HepG2 (cell line): ENCODE measurements around the gene LYZL2. TPM values are rescaled to one million over a fixed set of nuclear protein-coding genes. Genes with fewer than 3 reads are reported as not detected.

Source experiments
- CENPT ChIP-seq: sonication (generic); formaldehyde crosslinking; IDR thresholded peaks from 2 replicates; pipeline ENCODE4 v1.8.0; 2022; ENCODE audit warnings: low read depth, mild to moderate bottlenecking, moderate library complexity, missing genetic modification reagents
- DR1 ChIP-seq: sonication (generic); formaldehyde crosslinking; IDR thresholded peaks from 2 replicates; pipeline ENCODE4 v1.8.0; 2021; ENCODE audit warnings: mild to moderate bottlenecking, missing genetic modification reagents, inconsistent platforms
- GPN1 ChIP-seq: sonication (generic); formaldehyde crosslinking; IDR thresholded peaks from 2 replicates; pipeline ENCODE4 v1.5.1; 2020; ENCODE audit warnings: missing genetic modification reagents, borderline replicate concordance
- HOXA5 ChIP-seq: sonication (generic); formaldehyde crosslinking; IDR thresholded peaks from 2 replicates; pipeline ENCODE4 v1.4.0; 2020; ENCODE audit warnings: missing genetic modification reagents
- MED8 ChIP-seq: sonication (generic); formaldehyde crosslinking; IDR thresholded peaks from 2 replicates; pipeline ENCODE4 v1.8.1; 2023; ENCODE audit warnings: mild to moderate bottlenecking, missing genetic modification reagents; ENCODE audit not compliant: insufficient replicate concordance
- MTA1 ChIP-seq: sonication (generic); formaldehyde crosslinking; IDR thresholded peaks from 2 replicates; pipeline ENCODE4 v1.4.0; 2020; ENCODE audit warnings: missing genetic modification reagents, mild to moderate bottlenecking, borderline replicate concordance
- PRPF4 ChIP-seq: fragments of 200-400 bp; formaldehyde crosslinking; IDR thresholded peaks from 2 replicates; pipeline ENCODE4 v1.6.1; 2016; ENCODE audit warnings: low read length, low read depth; ENCODE audit not compliant: poor library complexity, severe bottlenecking
- RFXANK ChIP-seq: IDR thresholded peaks from 2 replicates; pipeline ENCODE4 v1.6.1; 2016
- RFXAP ChIP-seq: sonication (generic); formaldehyde crosslinking; IDR thresholded peaks from 2 replicates; pipeline ENCODE4 v1.4.0; 2020; ENCODE audit warnings: missing genetic modification reagents, borderline replicate concordance
- SNAI1 ChIP-seq: sonication (generic); formaldehyde crosslinking; IDR thresholded peaks from 2 replicates; pipeline ENCODE4 v1.5.0; 2020; ENCODE audit warnings: mild to moderate bottlenecking, missing genetic modification reagents, borderline replicate concordance
- SP140L ChIP-seq: sonication (generic); formaldehyde crosslinking; IDR thresholded peaks from 2 replicates; pipeline ENCODE4 v1.4.0; 2020; ENCODE audit warnings: missing genetic modification reagents, borderline replicate concordance
- TCF7 ChIP-seq: sonication (generic); IDR thresholded peaks from 2 replicates; pipeline ENCODE4 v1.6.1; 2016; ENCODE audit warnings: antibody characterized with exemption, low read depth
- ZFP62 ChIP-seq: sonication (generic); formaldehyde crosslinking; IDR thresholded peaks from 2 replicates; pipeline ENCODE4 v1.4.0; 2020; ENCODE audit warnings: missing genetic modification reagents
- ZNF12 ChIP-seq: sonication (generic); formaldehyde crosslinking; IDR thresholded peaks from 2 replicates; pipeline ENCODE4 v1.5.0; 2020; ENCODE audit warnings: missing genetic modification reagents
- ZNF260 ChIP-seq: sonication (generic); formaldehyde crosslinking; IDR thresholded peaks from 2 replicates; pipeline ENCODE4 v1.4.0; 2020; ENCODE audit warnings: missing genetic modification reagents, low read depth, mild to moderate bottlenecking, borderline replicate concordance
- ZNF337 ChIP-seq: sonication (generic); formaldehyde crosslinking; IDR thresholded peaks from 2 replicates; pipeline ENCODE4 v1.5.1; 2020; ENCODE audit warnings: missing genetic modification reagents, low read depth, mild to moderate bottlenecking, borderline replicate concordance
- ZNF431 ChIP-seq: sonication (generic); formaldehyde crosslinking; IDR thresholded peaks from 2 replicates; pipeline ENCODE4 v1.9.0; 2022; ENCODE audit warnings: missing genetic modification reagents, low read depth, mild to moderate bottlenecking, borderline replicate concordance
- ZNF496 ChIP-seq: sonication (generic); formaldehyde crosslinking; IDR thresholded peaks from 2 replicates; pipeline ENCODE4 v1.8.1; 2023; ENCODE audit warnings: mild to moderate bottlenecking, moderate library complexity, missing genetic modification reagents; ENCODE audit not compliant: insufficient replicate concordance
- ZNF557 ChIP-seq: sonication (generic); formaldehyde crosslinking; IDR thresholded peaks from 2 replicates; pipeline ENCODE4 v1.4.0; 2020; ENCODE audit warnings: missing genetic modification reagents
- ZNF746 ChIP-seq: sonication (generic); formaldehyde crosslinking; IDR thresholded peaks from 2 replicates; pipeline ENCODE4 v1.8.0; 2022; ENCODE audit warnings: mild to moderate bottlenecking, missing genetic modification reagents
- ZSCAN30 ChIP-seq: sonication (generic); formaldehyde crosslinking; IDR thresholded peaks from 2 replicates; pipeline ENCODE4 v1.5.0; 2020; ENCODE audit warnings: mild to moderate bottlenecking, missing genetic modification reagents
- polyA plus RNA-seq, 8 experiments: library from polyadenylated mRNA; depleted of rRNA in 3 of 8; stranded (reverse) in 7 of 8; unstranded in 1 of 8; fragments of >200 nt; fragmentation: Illumina TruSeq in 4 of 8; extraction: Trizol in 4 of 8; gene quantifications; 2 replicates each; pipeline versions ENCODE4 v1.2.1 to v1.2.3, GENCODE V29; 2011 to 2016; ENCODE audit warnings: low read depth in 4 of 8, missing spikeins in 1 of 8, mixed read lengths in 1 of 8; ENCODE audit not compliant: insufficient read depth in 1 of 8
- total RNA-seq, 5 experiments: library from RNA; depleted of rRNA; stranded (reverse); fragments of >200 nt; fragmentation: Illumina TruSeq; extraction: Trizol; gene quantifications; 2 replicates each; pipeline ENCODE4 v1.2.3, GENCODE V29; 2016; ENCODE audit warnings: low read depth in 1 of 5
- TF ChIP-seq, protein P1 (sequence below): sonication (generic); formaldehyde crosslinking; IDR thresholded peaks from 2 replicates; pipeline ENCODE4 v1.4.0; 2020; ENCODE audit warnings: low read depth, missing genetic modification reagents
- TF ChIP-seq, protein P2 (sequence below): sonication (generic); formaldehyde crosslinking; IDR thresholded peaks from 2 replicates; pipeline ENCODE4 v1.4.0; 2020; ENCODE audit warnings: mild to moderate bottlenecking, missing genetic modification reagents
- TF ChIP-seq, protein P3 (sequence below): sonication (generic); formaldehyde crosslinking; IDR thresholded peaks from 2 replicates; pipeline ENCODE4 v1.4.0; 2020; ENCODE audit warnings: missing genetic modification reagents, borderline replicate concordance

The LYZL2 gene
- total and polyA plus RNA-seq, 2 of the 13 experiments (the other 11 are each of a cell fraction or from before 2014, with no cell fraction given), result 0.20 to 0.63 TPM

GRCh38 chr10:30583778-30584415 lies 45.7 kb downstream of the LYZL2 start (continued):
- TF ChIP-seq, protein P1, sequence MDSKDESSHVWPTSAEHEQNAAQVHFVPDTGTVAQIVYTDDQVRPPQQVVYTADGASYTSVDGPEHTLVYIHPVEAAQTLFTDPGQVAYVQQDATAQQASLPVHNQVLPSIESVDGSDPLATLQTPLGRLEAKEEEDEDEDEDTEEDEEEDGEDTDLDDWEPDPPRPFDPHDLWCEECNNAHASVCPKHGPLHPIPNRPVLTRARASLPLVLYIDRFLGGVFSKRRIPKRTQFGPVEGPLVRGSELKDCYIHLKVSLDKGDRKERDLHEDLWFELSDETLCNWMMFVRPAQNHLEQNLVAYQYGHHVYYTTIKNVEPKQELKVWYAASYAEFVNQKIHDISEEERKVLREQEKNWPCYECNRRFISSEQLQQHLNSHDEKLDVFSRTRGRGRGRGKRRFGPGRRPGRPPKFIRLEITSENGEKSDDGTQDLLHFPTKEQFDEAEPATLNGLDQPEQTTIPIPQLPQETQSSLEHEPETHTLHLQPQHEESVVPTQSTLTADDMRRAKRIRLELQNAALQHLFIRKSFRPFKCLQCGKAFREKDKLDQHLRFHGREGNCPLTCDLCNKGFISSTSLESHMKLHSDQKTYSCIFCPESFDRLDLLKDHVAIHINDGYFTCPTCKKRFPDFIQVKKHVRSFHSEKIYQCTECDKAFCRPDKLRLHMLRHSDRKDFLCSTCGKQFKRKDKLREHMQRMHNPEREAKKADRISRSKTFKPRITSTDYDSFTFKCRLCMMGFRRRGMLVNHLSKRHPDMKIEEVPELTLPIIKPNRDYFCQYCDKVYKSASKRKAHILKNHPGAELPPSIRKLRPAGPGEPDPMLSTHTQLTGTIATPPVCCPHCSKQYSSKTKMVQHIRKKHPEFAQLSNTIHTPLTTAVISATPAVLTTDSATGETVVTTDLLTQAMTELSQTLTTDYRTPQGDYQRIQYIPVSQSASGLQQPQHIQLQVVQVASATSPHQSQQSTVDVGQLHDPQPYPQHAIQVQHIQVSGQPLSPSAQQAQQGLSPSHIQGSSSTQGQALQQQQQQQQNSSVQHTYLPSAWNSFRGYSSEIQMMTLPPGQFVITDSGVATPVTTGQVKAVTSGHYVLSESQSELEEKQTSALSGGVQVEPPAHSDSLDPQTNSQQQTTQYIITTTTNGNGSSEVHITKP (CRISPR knock-in tag), result no peak
- no peak for TF ChIP-seq DR1
- no peak for TF ChIP-seq ZNF557
- no peak for TF ChIP-seq ZNF12 (CRISPR knock-in tag)
- TF ChIP-seq PRPF4, result no peak
- no peak for TF ChIP-seq SNAI1
- no peak for TF ChIP-seq ZNF260
- no peak for TF ChIP-seq ZNF431 (CRISPR knock-in tag)
- TF ChIP-seq GPN1 (CRISPR knock-in tag), result no peak
- TF ChIP-seq, protein P2, sequence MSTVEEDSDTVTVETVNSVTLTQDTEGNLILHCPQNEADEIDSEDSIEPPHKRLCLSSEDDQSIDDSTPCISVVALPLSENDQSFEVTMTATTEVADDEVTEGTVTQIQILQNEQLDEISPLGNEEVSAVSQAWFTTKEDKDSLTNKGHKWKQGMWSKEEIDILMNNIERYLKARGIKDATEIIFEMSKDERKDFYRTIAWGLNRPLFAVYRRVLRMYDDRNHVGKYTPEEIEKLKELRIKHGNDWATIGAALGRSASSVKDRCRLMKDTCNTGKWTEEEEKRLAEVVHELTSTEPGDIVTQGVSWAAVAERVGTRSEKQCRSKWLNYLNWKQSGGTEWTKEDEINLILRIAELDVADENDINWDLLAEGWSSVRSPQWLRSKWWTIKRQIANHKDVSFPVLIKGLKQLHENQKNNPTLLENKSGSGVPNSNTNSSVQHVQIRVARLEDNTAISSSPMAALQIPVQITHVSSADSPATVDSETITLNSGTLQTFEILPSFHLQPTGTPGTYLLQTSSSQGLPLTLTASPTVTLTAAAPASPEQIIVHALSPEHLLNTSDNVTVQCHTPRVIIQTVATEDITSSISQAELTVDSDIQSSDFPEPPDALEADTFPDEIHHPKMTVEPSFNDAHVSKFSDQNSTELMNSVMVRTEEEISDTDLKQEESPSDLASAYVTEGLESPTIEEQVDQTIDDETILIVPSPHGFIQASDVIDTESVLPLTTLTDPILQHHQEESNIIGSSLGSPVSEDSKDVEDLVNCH (CRISPR knock-in tag), result no peak
- no peak for TF ChIP-seq RFXAP (CRISPR knock-in tag)
- TF ChIP-seq CENPT (CRISPR knock-in tag), result no peak
- no peak for TF ChIP-seq ZSCAN30 (CRISPR knock-in tag)
- TF ChIP-seq RFXANK (CRISPR knock-in tag), result no peak
- TF ChIP-seq ZNF746 (CRISPR knock-in tag), result no peak
- no peak for TF ChIP-seq MED8
- TF ChIP-seq ZNF337 (CRISPR knock-in tag), result no peak
- TF ChIP-seq ZFP62 (CRISPR knock-in tag), result no peak
- TF ChIP-seq HOXA5 (CRISPR knock-in tag), result no peak
- no peak for TF ChIP-seq ZNF496 (CRISPR knock-in tag)
- no peak for TF ChIP-seq MTA1 (CRISPR knock-in tag)
- TF ChIP-seq TCF7, result no peak
- TF ChIP-seq, protein P3, sequence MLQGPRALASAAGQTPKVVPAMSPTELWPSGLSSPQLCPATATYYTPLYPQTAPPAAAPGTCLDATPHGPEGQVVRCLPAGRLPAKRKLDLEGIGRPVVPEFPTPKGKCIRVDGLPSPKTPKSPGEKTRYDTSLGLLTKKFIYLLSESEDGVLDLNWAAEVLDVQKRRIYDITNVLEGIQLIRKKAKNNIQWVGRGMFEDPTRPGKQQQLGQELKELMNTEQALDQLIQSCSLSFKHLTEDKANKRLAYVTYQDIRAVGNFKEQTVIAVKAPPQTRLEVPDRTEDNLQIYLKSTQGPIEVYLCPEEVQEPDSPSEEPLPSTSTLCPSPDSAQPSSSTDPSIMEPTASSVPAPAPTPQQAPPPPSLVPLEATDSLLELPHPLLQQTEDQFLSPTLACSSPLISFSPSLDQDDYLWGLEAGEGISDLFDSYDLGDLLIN, result no peak
- TF ChIP-seq SP140L (CRISPR knock-in tag), result no peak
